ENCODE results near the gene TCN1.
"Not testable (repeated sequence)": the region's sequence is repeated elsewhere in the genome, so short reads cannot be mapped to it uniquely, and the experiment has no call there.

TCN1 gene

GRCh38 chr11:59854871-59855270, 11.4 kb downstream of the TCN1 start:
- DNase-seq: no peak

DNA sequence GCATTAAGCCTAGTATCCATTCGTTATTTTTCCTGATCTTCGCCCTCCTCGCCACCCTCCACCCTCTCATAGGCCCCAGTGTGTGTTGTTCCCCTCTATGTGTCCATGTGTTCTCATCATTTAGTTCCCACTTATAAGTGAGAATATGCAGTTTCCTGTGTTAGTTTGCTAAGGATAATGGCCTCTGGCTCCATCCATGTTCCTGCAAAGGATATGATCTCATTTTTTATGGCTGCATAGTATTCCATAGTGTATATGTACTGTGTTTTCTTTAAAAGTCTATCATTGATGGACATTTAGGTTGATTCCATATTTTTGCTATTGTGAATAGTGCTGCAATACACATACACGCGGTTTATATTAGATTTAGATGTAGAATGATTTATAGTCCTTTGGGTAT, 14.9 kb downstream of the TCN1 start:
- not testable (repeated sequence) for DNase-seq

GRCh38 chr11:59849551-59849950, 16.7 kb downstream of the TCN1 start:
- DNase-seq: not testable (repeated sequence)

DNA sequence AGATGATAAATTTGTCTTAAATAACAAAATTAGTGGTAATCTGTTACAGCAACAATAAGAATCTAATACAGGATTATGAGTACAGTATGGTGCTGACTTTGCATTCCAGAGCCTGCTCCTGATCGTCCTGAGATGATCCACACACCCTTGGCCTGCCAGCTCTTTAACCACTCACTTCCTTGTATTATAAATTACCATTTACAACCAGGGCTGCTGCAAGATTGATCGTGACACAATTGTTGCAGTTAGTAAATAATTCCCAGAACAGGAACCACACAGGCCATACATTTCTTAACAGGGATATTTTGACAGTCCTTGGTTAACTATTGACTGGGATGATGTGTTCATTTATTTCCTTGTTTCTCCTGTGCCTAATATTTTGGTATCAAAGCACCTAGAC, 17.2 kb downstream of the TCN1 start:
- DNase-seq: no peak

DNA sequence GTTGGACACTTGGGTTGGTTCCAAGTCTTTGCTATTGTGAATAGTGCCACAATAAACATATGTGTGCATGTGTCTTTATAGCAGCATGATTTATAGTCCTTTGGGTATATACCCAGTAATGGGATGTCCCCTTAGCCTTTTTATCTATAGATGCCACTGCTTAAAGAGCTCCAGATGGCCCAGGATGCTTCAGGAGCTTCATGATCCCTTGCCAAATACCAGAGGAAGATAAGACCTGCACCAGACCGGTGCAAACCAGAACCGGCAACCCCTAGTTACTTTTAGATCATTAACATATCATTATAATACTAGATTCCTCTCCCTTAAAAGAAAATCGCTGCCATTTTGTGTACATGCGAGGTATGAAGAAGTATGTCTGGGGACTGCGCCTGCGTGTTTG, 17.8 kb downstream of the TCN1 start:
- not testable (repeated sequence) for DNase-seq

DNA sequence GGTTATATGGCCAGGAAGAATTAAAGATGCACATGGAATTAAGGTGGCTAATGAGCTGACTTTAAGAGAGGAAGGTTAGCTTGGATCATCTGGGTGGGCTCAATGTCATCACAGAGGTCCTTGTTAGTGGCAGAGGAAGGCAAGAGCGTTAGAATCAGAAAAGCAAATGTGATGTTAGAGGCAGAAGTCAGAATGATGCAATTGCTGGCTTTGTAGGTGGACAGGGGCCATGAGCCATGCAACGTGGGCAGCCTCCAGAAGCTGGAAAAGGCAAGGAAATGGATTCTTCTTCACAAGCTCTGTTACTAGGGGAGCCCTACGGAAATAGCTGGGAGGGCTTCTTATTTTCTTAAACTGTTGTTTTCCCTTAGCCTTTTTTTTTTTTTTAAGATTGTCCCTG, 18.7 kb downstream of the TCN1 start:
- DNase-seq: no peak

- DNase-seq: no peak
Observed at GRCh38 chr11:59846556-59846955, 19.7 kb downstream of the TCN1 start.

DNA sequence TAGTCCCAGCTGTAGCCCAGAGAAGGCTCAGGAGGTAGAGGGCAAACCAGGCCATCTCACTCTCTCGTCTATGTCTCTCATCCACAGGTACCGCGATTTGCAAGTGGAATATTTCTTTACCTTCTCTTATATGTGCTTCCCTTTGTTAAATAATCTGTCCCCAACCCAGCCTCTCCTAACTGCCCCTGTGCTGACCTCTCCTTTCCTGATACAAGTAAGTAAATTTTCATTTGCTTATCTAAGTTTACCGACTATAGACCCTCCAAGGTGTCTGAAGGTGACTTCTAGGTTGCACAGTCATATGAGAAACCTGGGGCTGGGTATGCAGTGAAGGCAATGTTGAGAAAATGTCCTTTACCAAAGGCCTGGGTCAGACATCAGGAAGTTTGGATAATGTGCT, 20.9 kb downstream of the TCN1 start, which contains the start of gene CBLIF:
CBLIF (minus strand) TSS at position 101 of the 400 bp plus-strand sequence; CDS start at position 55, 46 bp downstream.
- DNase-seq: no peak

DNA sequence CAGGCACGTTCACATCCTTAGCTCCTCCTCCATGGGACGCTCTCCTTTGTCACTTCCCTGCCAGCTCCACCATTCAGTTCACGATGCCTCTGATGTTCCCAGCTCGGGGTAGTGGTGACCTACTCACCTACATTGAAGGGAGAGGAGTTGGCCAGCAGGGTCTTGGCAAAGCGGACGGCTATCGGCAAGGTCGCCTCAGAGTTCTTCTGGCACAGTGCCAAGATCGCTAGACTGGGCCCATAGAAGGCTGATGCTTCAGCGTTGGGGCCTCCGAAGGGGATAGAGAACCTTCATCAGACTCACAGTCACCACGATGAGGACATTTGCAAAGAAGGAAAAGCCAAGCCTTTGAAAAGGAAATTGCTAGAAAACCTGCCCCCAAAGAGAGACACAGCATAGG, 24.0 kb downstream of the TCN1 start:
- DNase-seq: no peak

DNA sequence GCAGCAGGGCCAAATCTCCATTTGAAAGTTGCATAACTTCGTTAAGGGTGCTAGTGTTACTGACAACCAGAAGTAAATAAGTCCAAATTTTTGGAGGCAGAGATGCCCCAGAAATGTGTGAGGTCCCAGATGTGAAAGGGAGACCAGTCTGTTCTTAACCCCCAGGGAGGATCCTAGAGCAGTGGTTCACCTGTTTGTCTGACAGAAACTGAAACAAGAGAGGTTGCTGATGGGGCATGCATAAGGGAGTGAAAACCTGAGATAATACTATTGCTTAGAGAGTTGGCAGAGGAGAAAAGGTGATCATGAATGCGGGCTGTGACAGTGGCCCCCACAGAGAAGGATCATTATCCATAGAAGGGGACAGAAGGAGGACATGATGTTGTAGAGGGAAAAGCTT, 24.8 kb downstream of the TCN1 start:
- no peak for DNase-seq

GRCh38 chr11:59839615-59840014, 26.7 kb downstream of the TCN1 start:
- DNase-seq: no peak

DNA sequence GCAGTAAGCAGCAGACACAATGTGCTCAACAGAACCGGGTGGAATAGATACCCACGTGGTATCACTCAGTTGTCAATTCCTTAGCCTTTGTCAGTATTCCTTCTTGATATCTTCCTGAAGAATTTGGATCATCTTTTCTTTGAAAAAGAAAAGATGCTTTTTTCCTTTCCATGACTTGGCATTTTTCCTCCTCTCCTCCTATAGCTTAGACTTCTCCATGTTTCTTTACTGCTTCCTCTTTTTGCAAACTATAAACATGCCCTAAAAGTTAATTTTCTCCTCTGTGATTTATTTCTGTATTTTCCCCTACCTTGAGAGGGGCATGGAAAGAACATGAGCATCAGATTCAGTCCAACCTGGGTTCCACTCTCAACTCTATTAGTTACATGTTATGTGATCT, 32.7 kb downstream of the TCN1 start:
- no peak for DNase-seq

DNA sequence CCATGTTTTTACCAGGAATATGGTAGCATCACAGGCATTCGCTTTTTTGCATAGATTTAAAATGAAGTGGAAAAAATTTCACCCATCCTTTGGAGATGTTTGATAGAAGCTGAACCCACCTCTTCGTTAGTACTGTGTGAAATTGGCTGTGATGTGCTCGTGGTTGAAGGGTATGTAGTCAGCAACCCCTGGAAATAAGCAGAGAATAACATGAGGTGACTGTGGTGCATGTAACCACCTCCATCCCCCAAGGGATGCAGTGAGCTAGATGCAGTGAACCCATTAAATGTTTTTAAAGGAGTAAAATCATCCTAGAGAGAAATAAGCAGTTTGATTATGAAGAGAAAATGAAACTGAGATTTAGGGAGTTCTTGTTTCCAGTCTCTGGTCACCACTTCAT, 36.9 kb downstream of the TCN1 start:
- DNase-seq: no peak

DNA sequence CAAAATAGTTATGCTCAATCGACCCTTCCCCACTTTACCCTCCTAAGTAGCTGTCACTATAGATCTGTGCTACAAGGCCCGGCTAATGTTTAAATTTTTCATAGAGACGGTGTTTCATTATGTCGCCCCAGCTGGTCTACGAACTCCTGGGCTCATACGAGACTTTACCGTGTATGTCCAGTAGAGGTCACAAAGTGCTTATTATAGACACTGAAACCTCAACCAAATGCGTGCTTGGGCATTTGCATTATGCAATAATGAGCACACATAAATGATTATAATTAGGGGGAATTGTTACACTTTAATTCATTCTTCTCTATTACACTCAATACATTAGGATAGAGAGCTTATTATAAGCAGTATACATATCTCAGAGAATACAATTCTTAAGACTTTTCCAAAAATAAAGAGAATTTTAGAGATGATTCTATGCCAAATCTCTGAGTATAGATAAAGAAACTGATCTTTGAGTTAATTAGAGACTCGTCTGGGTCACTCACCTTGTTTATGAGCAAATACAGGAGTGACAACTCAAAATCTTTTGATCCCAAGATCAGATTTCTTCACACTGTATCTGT, 43.2 kb downstream of the TCN1 start:
- DNase-seq: peak; percentile 62

DNA sequence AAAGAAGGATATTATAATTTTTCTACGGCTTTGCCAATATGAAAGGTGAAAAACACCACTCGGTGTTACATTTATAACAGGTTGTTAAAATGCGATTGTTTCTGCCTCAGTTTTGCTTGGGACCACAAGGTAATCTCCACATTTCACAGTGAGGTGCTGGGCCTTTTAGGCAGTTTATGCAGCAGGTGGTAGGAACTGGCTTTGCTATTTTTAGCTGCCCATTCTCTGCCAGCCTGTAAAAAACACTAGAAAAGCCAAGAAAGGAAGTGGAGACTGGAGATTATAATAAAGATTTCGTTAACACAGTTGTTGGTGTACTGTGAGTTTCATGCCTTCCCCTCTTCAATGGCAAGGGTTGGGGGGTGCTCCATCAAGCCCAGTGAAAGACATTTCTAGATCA, 47.7 kb downstream of the TCN1 start:
- DNase-seq: no peak

DNA sequence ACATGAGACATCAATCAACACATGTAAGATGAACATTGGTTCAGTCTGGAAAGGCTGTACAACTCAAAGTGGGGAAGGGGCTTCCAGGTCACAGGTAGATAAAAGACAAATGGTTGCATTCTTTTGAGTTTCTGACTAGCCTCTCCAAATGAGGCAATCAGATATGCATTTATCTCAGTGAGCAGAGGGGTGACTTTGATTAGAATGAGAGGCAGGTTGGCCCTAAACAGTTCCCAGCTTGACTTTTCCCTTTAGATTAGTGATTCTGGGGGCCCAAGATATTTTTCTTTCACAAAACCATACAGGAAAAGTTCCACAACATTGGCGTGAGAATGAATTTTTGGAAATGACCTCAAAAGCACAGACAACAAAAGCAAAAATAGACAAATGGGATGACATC, 49.9 kb downstream of the TCN1 start:
- DNase-seq: not testable (repeated sequence)

GRCh38 chr11:59815754-59816153, 50.5 kb downstream of the TCN1 start:
- DNase-seq: no peak

- DNase-seq: no peak
Observed at GRCh38 chr11:59814021-59814420, 52.3 kb downstream of the TCN1 start.

GRCh38 chr11:59813364-59813763, 52.9 kb downstream of the TCN1 start:
- DNase-seq: no peak

DNA sequence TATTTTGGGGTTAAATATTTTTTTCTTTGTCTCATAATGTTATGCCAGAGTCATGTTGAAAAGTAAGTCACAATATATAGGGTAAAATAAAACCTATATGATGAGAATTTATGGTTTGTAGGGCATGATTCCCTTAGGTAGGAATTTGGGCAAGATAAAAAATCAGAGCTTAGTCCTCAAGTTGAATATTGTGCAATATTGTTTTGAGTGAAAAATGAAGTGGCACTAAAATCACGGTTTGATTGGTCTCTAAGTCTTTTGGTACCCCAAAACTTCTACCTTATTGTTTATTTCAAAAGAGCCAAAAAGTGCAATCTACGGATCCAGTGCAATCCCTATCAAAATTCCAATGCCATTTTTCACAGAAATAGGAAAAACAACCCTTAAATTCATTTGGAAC, 54.1 kb downstream of the TCN1 start:
- no peak for DNase-seq

DNA sequence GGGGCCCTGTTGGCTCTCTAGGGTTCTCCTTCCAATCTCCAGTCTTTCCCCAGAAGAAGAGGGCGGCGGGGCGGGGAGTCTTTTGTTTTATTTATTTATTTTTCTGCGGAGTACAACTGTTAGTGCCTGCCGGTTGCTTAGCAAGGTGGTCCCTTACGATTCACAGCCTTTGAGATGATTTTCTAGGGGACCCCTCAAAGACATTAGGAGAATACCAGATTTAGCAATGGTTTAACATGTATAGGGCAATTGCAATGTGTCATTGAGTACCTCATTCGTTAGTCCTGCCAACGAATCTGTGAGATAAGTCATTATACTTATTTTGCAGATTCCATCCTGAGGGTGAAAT, 55.4 kb downstream of the TCN1 start:
- DNase-seq: no peak

DNA sequence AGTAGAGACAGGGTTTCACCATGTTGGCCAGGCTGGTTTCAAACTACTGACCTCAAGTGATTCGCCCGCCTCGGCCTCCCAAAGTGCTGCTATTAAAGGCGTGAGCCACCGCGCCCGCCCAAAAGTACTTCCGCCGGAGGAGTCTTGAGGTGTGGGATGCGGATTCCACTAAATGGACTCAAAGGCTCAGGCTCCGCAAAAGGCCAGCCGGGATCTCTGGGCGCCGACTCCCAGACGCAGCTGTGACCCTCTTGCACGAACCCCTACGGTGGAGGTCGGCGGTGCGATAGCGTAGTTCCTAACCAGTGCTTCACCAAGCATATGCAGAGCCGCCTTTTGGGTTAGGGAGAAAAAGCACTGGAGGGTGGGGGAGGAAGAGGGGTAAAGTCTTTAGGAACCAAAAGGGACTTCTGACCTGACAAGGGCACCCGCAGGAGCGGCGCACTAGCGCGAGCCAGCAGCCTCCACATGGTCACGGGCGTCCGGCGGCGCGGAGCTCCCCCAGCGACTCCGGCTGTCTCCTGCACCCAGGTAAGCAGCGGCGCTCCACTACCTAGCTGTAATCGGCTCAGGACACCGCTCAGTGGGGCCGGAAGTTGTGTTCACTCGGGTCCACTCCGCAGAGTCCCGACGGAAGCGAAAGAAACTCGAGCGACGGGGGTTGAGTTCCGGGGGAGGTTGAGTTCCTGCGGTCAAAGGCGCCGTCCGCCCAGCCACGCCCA, 55.9 kb downstream of the TCN1 start, which contains the start of gene MRPL16:
MRPL16 (minus strand) TSS at position 590 of the 722 bp plus-strand sequence; CDS start at position 470, 120 bp downstream.
- DNase-seq: peak; percentile 93

- no peak for DNase-seq
Observed at GRCh38 chr11:59807047-59807610, 59.2 kb downstream of the TCN1 start.

DNA sequence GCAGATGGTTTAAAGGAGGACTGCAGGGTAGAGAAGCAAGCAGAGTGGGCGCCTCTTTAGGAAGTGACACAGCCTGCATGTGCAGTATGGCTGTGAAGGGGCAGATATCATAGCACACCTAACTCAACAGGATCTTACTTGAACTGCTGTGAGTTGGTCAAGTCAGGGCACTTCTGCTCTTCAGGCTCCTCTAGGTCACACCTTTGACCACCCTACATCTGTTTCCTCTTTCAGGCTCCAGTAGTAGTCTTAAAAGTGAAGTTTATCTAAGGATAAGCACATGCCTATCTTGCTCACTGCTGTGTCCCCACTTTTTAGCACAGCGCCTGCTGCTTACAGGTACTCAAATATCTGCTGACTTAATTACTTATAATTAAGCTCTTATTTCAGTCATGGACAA, 62.2 kb downstream of the TCN1 start:
- DNase-seq: no peak
